PFSK-1 (cell line): ENCODE measurements around the gene OPRD1.

Experiments used
- FOXP2 ChIP-seq: optimal IDR thresholded peaks from 2 replicates; pipeline ENCODE3; 2011; ENCODE audit warnings: borderline replicate concordance, control low read depth, inconsistent platforms; ENCODE audit not compliant: insufficient read depth; ENCODE audit errors: extremely low read length, extremely low read depth
- POLR2AphosphoS5 ChIP-seq: IDR thresholded peaks from 2 replicates; pipeline ENCODE4 v1.6.1; 2012; ENCODE audit warnings: low read depth, mild to moderate bottlenecking, control low read depth, low read length, moderate library complexity
- SIN3A ChIP-seq: IDR thresholded peaks from 2 replicates; pipeline ENCODE4 v1.6.1; 2012; ENCODE audit warnings: mild to moderate bottlenecking, low read length, moderate library complexity, borderline replicate concordance; ENCODE audit not compliant: insufficient read depth
- TAF1 ChIP-seq: IDR thresholded peaks from 2 replicates; pipeline ENCODE4 v1.6.1; 2012; ENCODE audit warnings: low read length, control low read depth, borderline replicate concordance; ENCODE audit not compliant: insufficient read depth
- TF ChIP-seq, protein P1 (sequence below), 2 experiments: IDR thresholded peaks; 2 replicates each; pipeline versions ENCODE4 v1.6.1 to v1.8.0; 2011 to 2012; ENCODE audit warnings: low read depth in 2 of 2, low read length in 2 of 2, control low read depth in 1 of 2, inconsistent platforms in 1 of 2, mild to moderate bottlenecking in 1 of 2, moderate library complexity in 1 of 2; ENCODE audit not compliant: insufficient read depth in 1 of 2

The OPRD1 gene

DNA sequence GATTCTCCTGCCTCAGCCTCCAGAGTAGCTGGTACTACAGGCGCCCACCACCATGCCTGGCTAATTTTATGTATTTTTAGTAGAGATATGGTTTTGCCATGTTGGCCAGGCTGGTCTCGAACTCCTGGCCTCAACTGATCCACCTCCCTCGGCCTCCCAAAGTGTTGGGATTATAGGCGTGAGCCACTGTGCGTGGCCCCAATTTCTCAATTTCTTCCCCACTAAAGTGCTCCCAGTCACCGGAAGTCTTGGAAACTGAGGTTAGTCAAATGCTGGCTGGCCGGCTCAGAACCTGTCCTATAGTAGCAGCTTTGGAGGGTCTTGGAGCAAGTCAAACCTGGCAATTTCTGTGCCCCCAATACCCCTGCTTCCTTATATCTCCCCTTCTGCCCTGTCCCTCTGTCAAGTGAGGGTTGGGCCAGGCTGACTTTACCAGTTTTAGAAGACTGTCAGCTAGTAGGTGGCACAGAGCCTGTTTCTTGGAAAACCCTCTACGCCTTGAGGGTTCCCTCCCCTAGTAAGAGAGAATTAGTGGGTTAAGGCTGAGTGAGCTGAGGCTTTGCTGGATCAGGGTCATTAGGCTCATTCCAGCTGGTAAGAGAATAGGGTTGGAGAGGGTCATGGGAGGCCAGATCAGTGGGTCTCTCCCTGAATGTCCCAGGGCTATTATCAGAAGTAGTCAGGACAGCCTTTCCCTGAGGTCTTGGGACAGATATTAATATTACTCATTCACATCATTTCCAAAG is 94.1 kb downstream of the OPRD1 start:
- TF ChIP-seq TAF1 (no peak), FOXP2 (no peak), POLR2AphosphoS5 (no peak), SIN3A (no peak)
- TF ChIP-seq, protein P1, sequence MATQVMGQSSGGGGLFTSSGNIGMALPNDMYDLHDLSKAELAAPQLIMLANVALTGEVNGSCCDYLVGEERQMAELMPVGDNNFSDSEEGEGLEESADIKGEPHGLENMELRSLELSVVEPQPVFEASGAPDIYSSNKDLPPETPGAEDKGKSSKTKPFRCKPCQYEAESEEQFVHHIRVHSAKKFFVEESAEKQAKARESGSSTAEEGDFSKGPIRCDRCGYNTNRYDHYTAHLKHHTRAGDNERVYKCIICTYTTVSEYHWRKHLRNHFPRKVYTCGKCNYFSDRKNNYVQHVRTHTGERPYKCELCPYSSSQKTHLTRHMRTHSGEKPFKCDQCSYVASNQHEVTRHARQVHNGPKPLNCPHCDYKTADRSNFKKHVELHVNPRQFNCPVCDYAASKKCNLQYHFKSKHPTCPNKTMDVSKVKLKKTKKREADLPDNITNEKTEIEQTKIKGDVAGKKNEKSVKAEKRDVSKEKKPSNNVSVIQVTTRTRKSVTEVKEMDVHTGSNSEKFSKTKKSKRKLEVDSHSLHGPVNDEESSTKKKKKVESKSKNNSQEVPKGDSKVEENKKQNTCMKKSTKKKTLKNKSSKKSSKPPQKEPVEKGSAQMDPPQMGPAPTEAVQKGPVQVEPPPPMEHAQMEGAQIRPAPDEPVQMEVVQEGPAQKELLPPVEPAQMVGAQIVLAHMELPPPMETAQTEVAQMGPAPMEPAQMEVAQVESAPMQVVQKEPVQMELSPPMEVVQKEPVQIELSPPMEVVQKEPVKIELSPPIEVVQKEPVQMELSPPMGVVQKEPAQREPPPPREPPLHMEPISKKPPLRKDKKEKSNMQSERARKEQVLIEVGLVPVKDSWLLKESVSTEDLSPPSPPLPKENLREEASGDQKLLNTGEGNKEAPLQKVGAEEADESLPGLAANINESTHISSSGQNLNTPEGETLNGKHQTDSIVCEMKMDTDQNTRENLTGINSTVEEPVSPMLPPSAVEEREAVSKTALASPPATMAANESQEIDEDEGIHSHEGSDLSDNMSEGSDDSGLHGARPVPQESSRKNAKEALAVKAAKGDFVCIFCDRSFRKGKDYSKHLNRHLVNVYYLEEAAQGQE (IDR thresholded peaks at IDR 0.05; ENCODE audit: insufficient read depth in 1 of 2, low read depth in 2 of 2, low read length in 2 of 2) = no peak

DNA sequence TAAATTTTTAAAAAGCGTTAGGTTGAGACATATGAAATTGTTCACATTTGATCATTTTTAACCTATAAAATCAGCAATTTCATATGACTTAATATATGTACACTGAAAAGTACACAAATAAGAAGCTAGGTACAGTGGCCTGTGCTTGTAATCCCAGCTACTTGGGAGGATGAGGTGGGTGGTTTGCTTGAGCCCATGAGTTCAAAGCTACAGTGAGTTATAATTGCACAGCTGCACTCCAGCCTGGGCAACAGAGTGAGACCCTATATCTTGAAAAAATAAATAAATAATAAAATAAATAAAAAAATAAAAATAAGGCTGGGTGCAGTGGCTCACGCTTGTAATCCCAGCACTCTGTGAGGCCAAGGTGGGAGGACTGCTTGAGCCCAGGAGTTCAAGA is 97.2 kb downstream of the OPRD1 start:
- TF ChIP-seq TAF1 (no peak), FOXP2 (no peak), SIN3A (no peak), POLR2AphosphoS5 (no peak)
- TF ChIP-seq, protein P1 (IDR thresholded peaks at IDR 0.05; ENCODE audit: insufficient read depth in 1 of 2, low read depth in 2 of 2, low read length in 2 of 2) = no peak

DNA sequence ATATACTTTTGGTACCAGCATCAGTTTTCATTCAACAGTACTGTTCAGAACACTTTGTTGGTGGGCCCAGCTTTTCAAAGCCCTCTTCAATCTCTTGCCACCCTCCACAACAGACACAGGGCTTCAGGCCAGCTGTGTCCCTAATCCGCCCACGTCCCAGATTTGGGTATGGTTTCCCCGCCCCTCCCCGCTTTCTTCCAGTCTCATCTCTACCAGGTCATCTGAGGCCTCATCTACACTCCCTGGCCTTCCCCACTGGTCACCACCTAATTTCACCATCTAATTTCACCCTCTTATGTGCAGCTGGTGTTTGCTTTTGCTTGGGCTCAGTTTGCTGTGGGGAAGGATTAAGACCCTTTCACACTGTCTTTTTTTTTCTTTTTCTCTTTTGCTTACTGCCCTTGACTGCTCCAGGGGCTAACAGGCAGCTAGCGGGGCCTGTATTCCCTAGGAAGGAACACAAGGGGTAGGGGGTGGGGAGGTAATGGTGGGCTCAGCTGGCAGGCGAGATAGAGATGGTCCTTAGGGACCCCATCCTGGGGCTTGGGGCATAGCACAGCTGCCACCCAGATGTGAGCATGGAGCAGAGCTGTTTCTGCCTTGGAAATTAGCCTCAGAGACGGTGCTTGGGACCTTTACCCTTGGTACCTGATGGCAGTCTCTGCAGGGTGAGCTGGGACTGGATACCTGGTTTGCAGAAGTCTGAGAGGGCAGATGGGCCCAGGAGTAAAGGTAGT is 98.6 kb downstream of the OPRD1 start:
- TF ChIP-seq TAF1 (no peak), FOXP2 (no peak), POLR2AphosphoS5 (no peak), SIN3A (no peak)
- TF ChIP-seq, protein P1 (IDR thresholded peaks at IDR 0.05; ENCODE audit: insufficient read depth in 1 of 2, low read depth in 2 of 2, low read length in 2 of 2) = no peak

DNA sequence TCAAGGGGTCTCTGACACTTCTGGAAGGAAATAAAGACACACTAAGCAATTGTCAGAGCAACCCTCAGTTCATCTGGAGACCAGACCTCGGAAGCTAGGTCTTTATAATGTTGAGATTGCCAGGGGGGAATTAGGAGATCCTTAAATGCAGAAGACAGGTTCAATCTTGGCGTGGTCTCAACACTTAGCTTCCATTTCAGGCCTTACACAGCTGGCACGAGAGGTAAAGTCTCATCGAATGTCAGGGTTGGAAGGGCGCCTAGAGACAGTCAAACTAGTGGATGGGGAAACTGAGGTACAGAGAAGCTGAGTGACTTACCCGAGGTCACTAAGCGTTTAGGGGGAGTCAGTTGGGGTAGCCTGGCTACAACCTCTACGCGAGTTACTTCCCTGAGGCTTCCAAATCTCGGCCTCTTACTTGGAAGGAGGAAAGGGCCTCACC is 101.8 kb downstream of the OPRD1 start:
- TF ChIP-seq TAF1 (no peak), POLR2AphosphoS5 (no peak), SIN3A (no peak), FOXP2 (no peak)
- TF ChIP-seq, protein P1 (IDR thresholded peaks at IDR 0.05; ENCODE audit: insufficient read depth in 1 of 2, low read depth in 2 of 2, low read length in 2 of 2) = no peak
